NCI-H146 treated with DMSO at 0.1 percent for 48 hours (cell line): ENCODE results near the gene DOLK.

ENCODE experiments used
- DNase-seq: peaks from one replicate; lab custom pipeline; 2025; ENCODE audit not compliant: unreplicated experiment; lab: John Stamatoyannopoulos, UW

The DOLK gene

GRCh38 chr9:128909859-128910258 is 37.5 kb downstream of the DOLK start:
- no peak for DNase-seq

- no peak for DNase-seq
Observed at GRCh38 chr9:128908372-128908771, 39.0 kb downstream of the DOLK start.

- DNase-seq: no peak
Observed at GRCh38 chr9:128906741-128907140, 40.7 kb downstream of the DOLK start.

- DNase-seq: no peak
Observed at GRCh38 chr9:128905964-128906363, 41.4 kb downstream of the DOLK start.

- DNase-seq: no peak
Observed at GRCh38 chr9:128903871-128904620, 43.4 kb downstream of the DOLK start.

GRCh38 chr9:128903079-128903461 is 44.3 kb downstream of the DOLK start:
- no peak for DNase-seq

- no peak for DNase-seq
Observed at GRCh38 chr9:128902351-128903078, 44.9 kb downstream of the DOLK start.

GRCh38 chr9:128901822-128902221 is 45.6 kb downstream of the DOLK start:
- DNase-seq: no peak

GRCh38 chr9:128901379-128901778 is 46.0 kb downstream of the DOLK start:
- no peak for DNase-seq

- DNase-seq: no peak
Observed at GRCh38 chr9:128899566-128900322, 47.7 kb downstream of the DOLK start.

GRCh38 chr9:128898845-128899565 is 48.4 kb downstream of the DOLK start:
- no peak for DNase-seq

- no peak for DNase-seq
Observed at GRCh38 chr9:128898382-128898781, 49.0 kb downstream of the DOLK start.

- no peak for DNase-seq
Observed at GRCh38 chr9:128895556-128895955, 51.8 kb downstream of the DOLK start.
